ENCODE data around the gene ZFHX3. TPM values are rescaled to one million over a fixed set of nuclear protein-coding genes. Genes with fewer than 3 reads are reported as not detected.

ZFHX3 gene
- total and polyA plus RNA-seq, 2 donors (not counting 3 experiments of a cell fraction or from before 2014, with no cell fraction given), result 3.7 to 18.8 TPM

DNA sequence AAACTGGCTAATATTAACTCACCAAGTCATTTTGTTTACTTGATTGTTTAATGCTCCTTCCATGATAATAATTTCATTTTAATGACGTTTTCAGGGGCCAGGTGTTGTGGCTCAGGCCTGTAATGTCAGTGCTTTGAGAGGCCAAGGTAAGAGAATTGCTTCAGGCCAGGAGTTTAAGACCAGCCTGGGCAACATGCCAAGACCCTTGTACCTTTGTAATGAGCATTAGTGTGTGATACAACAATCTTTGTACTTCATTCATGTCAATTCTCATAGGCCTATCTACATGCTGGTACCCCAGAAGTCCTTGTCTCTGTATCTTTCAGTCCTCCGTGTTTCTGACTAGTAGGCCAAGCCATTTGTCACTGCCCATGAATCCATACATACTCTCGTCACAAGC, 296.9 kb downstream of the ZFHX3 start:
- no peaks in the 10 kb centered on the region for H4K20me1 ChIP-seq (replicated peaks; ENCODE audit: control insufficient read depth, extremely low read depth, insufficient read depth, low read length)
- H3K4me1 ChIP-seq (ENCODE audit: control insufficient read depth, extremely low read depth, insufficient read depth, low read length), result no peaks in the 10 kb centered on the region
- intact Hi-C loops (cut with micrococcal nuclease) (no loop called here), dilution Hi-C loops (cut with MboI; ENCODE audit: extremely low pct_ligation_motif_present, low sequenced_read_pairs) (no loop called here)
- H3K4me2 ChIP-seq (ENCODE audit: insufficient read depth, low read length), result no peak overlapping the region
- H3K9me3 ChIP-seq (replicated peaks; ENCODE audit: control insufficient read depth, insufficient read depth, low read length), result no peaks in the 10 kb centered on the region
- H2AFZ ChIP-seq (ENCODE audit: low read depth, low read length), result no peak overlapping the region
- CTCF ChIA-PET, result interaction anchor here (1.1 kb wide), 1 partner anchor 36 kb away, joined by 3 read pairs; no protein-coding TSS in a partner anchor
- H3K9me1 ChIP-seq (replicated peaks; ENCODE audit: control insufficient read depth, extremely low read depth, insufficient read depth, low read length), result no peaks in the 10 kb centered on the region
- no peak overlapping the region for H3K9ac ChIP-seq (replicated peaks; ENCODE audit: extremely low read depth, insufficient read depth, low read length)
- H3K4me3 ChIP-seq (replicated peaks in 1 of 3; ENCODE audit: insufficient read depth in 1 of 3, low read depth in 1 of 3, low read length in 3 of 3), result no peak overlapping the region
- no peaks in the 10 kb centered on the region for H3K36me3 ChIP-seq (ENCODE audit: control insufficient read depth in 2 of 2, extremely low read depth in 1 of 2, insufficient read depth in 2 of 2, low read length in 2 of 2)
- POLR2A ChIA-PET, result no interaction called here
- no peak for FAIRE-seq
- no peak for DNase-seq (ENCODE audit: low read depth, low spot score)
- no peaks in the 10 kb centered on the region for H3K79me2 ChIP-seq (ENCODE audit: control insufficient read depth, insufficient read depth, low read length)
- TF ChIP-seq GATA2 (IDR thresholded peaks at IDR 0.05; ENCODE audit: insufficient read depth, insufficient read length, low read depth, low read length) (no peak), JUN (IDR thresholded peaks at IDR 0.05; ENCODE audit: borderline replicate concordance, insufficient read depth, insufficient read length, low read depth) (no peak), MAX (IDR thresholded peaks at IDR 0.05; ENCODE audit: insufficient read depth, insufficient read length) (no peak), MYC (IDR thresholded peaks at IDR 0.05; ENCODE audit: low read depth, low read length) (no peak), POLR2AphosphoS5 (IDR thresholded peaks at IDR 0.05; ENCODE audit: insufficient read depth, low read depth, low read length) (no peak), EZH2 (IDR thresholded peaks at IDR 0.05; ENCODE audit: borderline replicate concordance, low read depth, low read length, severe bottlenecking) (no peak), CTCF (IDR thresholded peaks at IDR 0.05; ENCODE audit: extremely low read depth in 1 of 2, insufficient read depth in 1 of 2, low read depth in 1 of 2, low read length in 2 of 2) (no peak), FOS (IDR thresholded peaks at IDR 0.05; ENCODE audit: borderline replicate concordance, insufficient read depth, low read length) (no peak), POLR2A (IDR thresholded peaks at IDR 0.05; ENCODE audit: low read depth, low read length) (no peak)
- no peaks in the 10 kb centered on the region for H3K27me3 ChIP-seq (ENCODE audit: control insufficient read depth in 2 of 2, insufficient read depth in 2 of 2, low read length in 2 of 2)
- no TSS peak for BruUV-seq (replicated peaks)
- H3K27ac ChIP-seq (ENCODE audit: insufficient read depth, low read depth, low read length), result no peak overlapping the region

Data from endothelial cell of umbilical vein (primary cell).